Natural killer cell (primary cell): ENCODE results near the gene SF3B6. TPM values are rescaled to one million over a fixed set of nuclear protein-coding genes. Genes with fewer than 3 reads are reported as not detected.
A peak's percentile ranks its signal among the peaks of the same experiment; 100 is the strongest.

Experiments used
- ATAC-seq, 3 donors: fragments of 150-1000 bp in 2 of 3; fragments of 200-7000 bp in 1 of 3; cut with Tn5 transposase; 1 replicate in 1 of 3; 2 replicates in 2 of 3; pipeline ENCODE4 v1.10.0; 2021; ENCODE audit warnings: mild to moderate bottlenecking in 2 of 3, moderate library complexity in 2 of 3
- DNase-seq, 2 donors: peaks; one replicate each; pipeline versions ENCODE4 v3.0.0 to v3.0.0-alpha.2; 2013 to 2021; ENCODE audit warnings: mixed read lengths in 1 of 2
- H3K27ac ChIP-seq: one replicate; pipeline ENCODE4 v1.5.1; 2013; ENCODE audit warnings: mild to moderate bottlenecking, low read length
- H3K27me3 ChIP-seq: one replicate; pipeline ENCODE4 v1.6.1; 2013; ENCODE audit warnings: low read length; ENCODE audit not compliant: control insufficient read depth, insufficient read depth
- H3K36me3 ChIP-seq: one replicate; pipeline ENCODE4 v1.6.1; 2013; ENCODE audit warnings: low read length; ENCODE audit not compliant: control insufficient read depth, insufficient read depth
- H3K4me1 ChIP-seq: one replicate; pipeline ENCODE4 v1.6.1; 2013; ENCODE audit warnings: low read length; ENCODE audit not compliant: control insufficient read depth, insufficient read depth
- H3K4me3 ChIP-seq: one replicate; pipeline ENCODE4 v1.5.1; 2013; ENCODE audit warnings: low read length
- H3K9me3 ChIP-seq: one replicate; pipeline ENCODE4 v1.6.1; 2013; ENCODE audit warnings: low read length; ENCODE audit not compliant: control insufficient read depth, insufficient read depth
- H3K27ac Mint-ChIP-seq, 2 donors: one replicate each; pipeline ENCODE4 v1.8.0; 2022; ENCODE audit warnings: mild to moderate bottlenecking in 2 of 2, mixed read lengths in 2 of 2, moderate library complexity in 1 of 2
- H3K27me3 Mint-ChIP-seq, 2 donors: one replicate each; pipeline ENCODE4 v1.8.0; 2022; ENCODE audit warnings: low read depth in 2 of 2, mixed read lengths in 2 of 2
- H3K36me3 Mint-ChIP-seq: one replicate; pipeline ENCODE4 v1.8.0; 2022; ENCODE audit warnings: mixed read lengths
- H3K4me1 Mint-ChIP-seq, 2 donors: one replicate each; pipeline ENCODE4 v1.8.0; 2022; ENCODE audit warnings: mixed read lengths in 2 of 2
- H3K4me3 Mint-ChIP-seq: one replicate; pipeline ENCODE4 v1.8.0; 2022; ENCODE audit warnings: mild to moderate bottlenecking, moderate library complexity, mixed read lengths
- H3K9me3 Mint-ChIP-seq, 2 donors: one replicate each; pipeline ENCODE4 v1.8.0; 2022; ENCODE audit warnings: mixed read lengths in 2 of 2
- CTCF ChIP-seq: fragments of 200-600 bp; IDR thresholded peaks from one replicate; pipeline ENCODE4 v1.8.0; 2022; ENCODE audit warnings: antibody characterized with exemption
- WGBS: methylation state at CpG from one replicate; pipeline ENCODE4 v1.1.7; 2013; ENCODE audit warnings: missing lambda C conversion rate; ENCODE audit not compliant: insufficient coverage; 5-methylcytosine and 5-hydroxymethylcytosine counted together
- intact Hi-C: fragments of 100-400 bp; cut with micrococcal nuclease; formaldehyde crosslinking; loops from one replicate; pipeline ENCODE4 v1.14.2; 2022
- total RNA-seq, 4 donors: library from RNA; stranded (reverse); fragments of 120-200 nt in 1 of 4; gene quantifications; one replicate each; pipeline versions ENCODE4 v1.2.3 to v1.2.4, GENCODE V29; 2013 to 2022

SF3B6 gene
- total RNA-seq, 3 donors from 2014 or later (not counting 1 experiment from before 2014, with no cell fraction given), result 57.2 to 65.1 (median 57.4) TPM

DNA sequence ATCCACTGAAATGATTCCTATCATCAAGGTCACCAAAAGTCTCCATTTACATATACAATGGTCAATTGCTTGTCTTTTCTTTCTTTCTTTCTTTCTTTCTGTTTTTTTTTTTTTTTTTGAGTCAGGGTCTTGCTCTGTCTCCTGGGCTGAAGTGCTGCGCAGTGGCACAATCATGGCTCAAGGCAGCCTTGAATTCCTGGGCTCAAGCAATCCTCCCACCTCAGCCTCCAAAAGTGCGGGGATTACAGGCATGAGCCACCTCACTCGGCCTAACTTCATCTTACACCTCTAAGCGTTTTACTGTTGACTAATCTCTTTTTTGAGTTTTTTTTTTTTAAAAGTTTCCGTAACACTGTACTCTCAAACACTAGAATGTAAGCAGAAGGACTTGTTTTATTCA, 867 bp downstream of the SF3B6 start:
- H3K4me3 Mint-ChIP-seq, result peak overlapping the region; percentile 94
- Histone ChIP-seq H3K9me3 (no peaks in the 10 kb centered on the region), H3K4me3 (peak overlapping the region; percentile 94), H3K36me3 (peaks cover 20% of the 10 kb centered on the region), H3K27me3 (no peaks in the 10 kb centered on the region), H3K4me1 (peaks cover 17% of the 10 kb centered on the region), H3K27ac (peak overlapping the region; percentile 89)
- intact Hi-C loops, result no loop called here
- H3K9me3 Mint-ChIP-seq, result no peaks in the 10 kb centered on the region
- peak overlapping the region; percentile 94 to 98 for H3K27ac Mint-ChIP-seq
- no peak for TF ChIP-seq CTCF
- no peak for DNase-seq
- no peaks in the 10 kb centered on the region for H3K36me3 Mint-ChIP-seq
- peaks cover 12 to 32% of the 10 kb centered on the region in 2 donors for H3K4me1 Mint-ChIP-seq
- no peak for ATAC-seq
- WGBS, result 76% methylated on average over 4 of the region's 5 CpGs
- no peaks in the 10 kb centered on the region for H3K27me3 Mint-ChIP-seq

DNA sequence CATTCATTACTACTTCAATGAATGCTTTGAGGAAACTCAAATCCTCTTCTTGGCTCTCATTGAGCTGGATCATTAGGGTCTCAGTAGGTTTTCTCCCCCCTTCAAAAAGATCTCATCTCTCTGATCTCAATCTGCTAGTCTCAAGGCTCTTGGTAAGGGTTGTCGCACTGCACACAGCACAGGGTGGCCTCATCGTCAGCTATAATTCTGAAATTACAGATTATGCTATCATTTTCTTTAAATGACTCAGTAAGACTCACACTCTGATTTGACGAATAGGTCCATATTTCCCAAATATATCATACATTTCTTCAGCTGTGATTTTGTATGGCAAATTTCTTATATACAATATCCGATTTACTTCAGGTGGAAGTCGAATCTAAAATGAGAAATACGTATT, 2.3 kb downstream of the SF3B6 start:
- ATAC-seq (no peak), DNase-seq (no peak)
- WGBS, result 74% methylated on average over 3 of the region's 6 CpGs
- intact Hi-C loops, result no loop called here
- TF ChIP-seq CTCF, result no peak
- Histone ChIP-seq H3K9me3 (no peaks in the 10 kb centered on the region), H3K36me3 (peaks cover 29% of the 10 kb centered on the region), H3K4me1 (peaks cover 17% of the 10 kb centered on the region), H3K4me3 (no peak overlapping the region), H3K27ac (no peak overlapping the region), H3K27me3 (no peaks in the 10 kb centered on the region)
- H3K27me3 Mint-ChIP-seq, result no peaks in the 10 kb centered on the region
- no peaks in the 10 kb centered on the region for H3K9me3 Mint-ChIP-seq
- H3K27ac Mint-ChIP-seq, result peak overlapping the region in 1 of 2 donors; percentile 55
- peak overlapping the region; percentile 18 for H3K4me3 Mint-ChIP-seq
- H3K4me1 Mint-ChIP-seq, result peaks cover 12 to 41% of the 10 kb centered on the region in 2 donors
- no peaks in the 10 kb centered on the region for H3K36me3 Mint-ChIP-seq

- H3K4me3 Mint-ChIP-seq, result no peak overlapping the region
- peaks cover 9% of the 10 kb centered on the region for H3K4me1 ChIP-seq
- ATAC-seq (no peak), DNase-seq (no peak)
- no peaks in the 10 kb centered on the region for H3K27me3 ChIP-seq
- H3K27ac ChIP-seq, result no peak overlapping the region
- intact Hi-C loops, result no loop called here
- peaks cover 39% of the 10 kb centered on the region for H3K36me3 ChIP-seq
- no peak for TF ChIP-seq CTCF
- no peaks in the 10 kb centered on the region for H3K9me3 ChIP-seq
- no peaks in the 10 kb centered on the region for H3K27me3 Mint-ChIP-seq
- peaks cover 12 to 35% of the 10 kb centered on the region in 2 donors for H3K4me1 Mint-ChIP-seq
- no peaks in the 10 kb centered on the region for H3K36me3 Mint-ChIP-seq
- H3K27ac Mint-ChIP-seq, result no peak overlapping the region
- WGBS, result 93% methylated on average over 4 of the region's 4 CpGs
- no peaks in the 10 kb centered on the region for H3K9me3 Mint-ChIP-seq
- H3K4me3 ChIP-seq, result no peak overlapping the region
Observed at GRCh38 chr2:24072259-24072658, 3.9 kb downstream of the SF3B6 start.

- Mint-ChIP-seq H3K36me3 (peaks cover 6% of the 10 kb centered on the region), H3K27ac (no peak overlapping the region), H3K27me3 (no peaks in the 10 kb centered on the region), H3K4me3 (no peak overlapping the region), H3K9me3 (no peaks in the 10 kb centered on the region), H3K4me1 (peaks cover 0 to 10% of the 10 kb centered on the region in 2 donors)
- no peak overlapping the region for H3K27ac ChIP-seq
- DNase-seq (no peak), ATAC-seq (no peak)
- no peaks in the 10 kb centered on the region for H3K4me1 ChIP-seq
- 86% methylated on average over 1 of the region's 2 CpGs for WGBS
- intact Hi-C loops, result no loop called here
- H3K4me3 ChIP-seq, result no peak overlapping the region
- H3K9me3 ChIP-seq, result no peaks in the 10 kb centered on the region
- no peaks in the 10 kb centered on the region for H3K27me3 ChIP-seq
- TF ChIP-seq CTCF, result no peak
- H3K36me3 ChIP-seq, result peaks cover 32% of the 10 kb centered on the region
Observed at GRCh38 chr2:24065341-24065740, 10.8 kb downstream of the SF3B6 start.
